HK-2 (cell line): ENCODE data around the gene FUT8.

Experiments used
- DNase-seq: peaks from one replicate; pipeline ENCODE4 v3.0.0-alpha.2; 2018; ENCODE audit not compliant: unreplicated experiment

The FUT8 gene

DNA sequence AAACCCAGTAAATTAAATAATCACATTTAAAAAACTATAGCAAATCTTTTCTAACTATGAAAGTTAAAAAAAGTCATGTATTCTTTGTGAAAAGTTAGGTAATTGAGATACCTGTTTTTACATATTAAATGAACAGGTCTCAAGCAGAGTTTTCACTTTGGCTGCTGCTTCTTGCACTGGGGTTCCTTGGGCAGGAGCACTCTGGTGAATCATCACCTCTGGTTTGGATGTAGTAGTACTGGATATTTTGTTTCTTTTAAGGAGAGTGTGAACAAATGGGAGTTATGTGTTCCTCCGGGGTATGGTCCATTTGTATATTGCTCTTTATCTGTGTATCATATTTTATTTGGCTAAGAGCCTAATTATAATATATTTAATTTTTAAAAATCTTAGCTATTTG lies 82.7 kb downstream of the FUT8 start:
- no peak for DNase-seq

DNA sequence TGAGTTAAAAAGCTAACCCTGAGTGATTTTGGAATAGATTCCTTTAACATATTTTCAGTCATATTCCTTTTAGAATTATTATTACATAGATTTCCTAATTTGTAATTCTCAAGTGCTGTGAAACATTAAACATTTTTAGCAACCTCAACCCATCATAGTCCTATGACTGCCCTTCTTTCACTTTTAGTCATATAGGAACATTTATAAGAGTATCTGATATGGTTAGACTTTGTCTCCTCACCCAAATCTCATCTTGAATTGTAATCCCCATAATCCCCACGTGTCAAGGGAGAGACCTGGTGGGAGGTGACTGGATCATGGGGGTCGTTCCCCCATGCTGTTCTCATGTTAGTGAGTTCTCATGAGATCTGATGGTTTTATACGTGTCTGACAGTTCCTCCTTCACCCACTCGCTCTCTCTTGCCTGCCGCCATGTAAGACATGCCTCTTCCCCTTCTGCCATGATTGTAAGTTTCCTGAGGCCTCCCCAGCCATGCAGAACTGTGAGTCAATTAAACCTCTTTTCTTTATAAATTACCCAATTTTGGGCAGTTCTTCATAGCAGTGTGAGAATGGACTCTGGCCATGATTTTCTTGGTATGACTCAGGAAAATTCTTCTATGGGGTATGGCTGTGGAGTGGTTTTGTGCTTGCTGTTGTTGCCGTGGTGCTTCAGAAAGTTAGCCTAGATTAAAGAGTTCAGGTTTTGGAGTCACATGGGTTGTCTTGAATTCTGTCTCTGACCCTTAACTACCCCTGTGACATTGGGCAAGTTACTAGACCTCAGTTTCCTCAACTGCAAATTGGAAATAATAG lies 83.9 kb downstream of the FUT8 start:
- no peak for DNase-seq

DNA sequence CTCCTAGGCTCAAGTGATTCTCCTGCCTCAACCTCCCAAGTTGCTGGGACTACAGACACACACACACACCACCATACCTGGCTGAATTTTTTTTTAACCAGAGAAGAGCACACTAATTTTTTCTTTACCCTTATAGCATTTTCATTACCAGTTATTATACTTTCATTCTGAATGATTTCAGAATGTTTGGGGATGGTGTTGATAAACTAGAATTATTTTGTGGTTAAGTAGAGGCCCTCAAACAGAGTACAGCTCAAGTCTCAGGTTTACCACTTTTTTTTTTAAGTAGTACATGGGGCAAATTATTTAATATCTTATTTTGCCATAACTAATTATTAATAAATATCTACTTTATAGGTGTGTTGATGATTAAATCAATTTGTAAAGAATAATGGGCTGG lies 86.6 kb downstream of the FUT8 start:
- no peak for DNase-seq

DNA sequence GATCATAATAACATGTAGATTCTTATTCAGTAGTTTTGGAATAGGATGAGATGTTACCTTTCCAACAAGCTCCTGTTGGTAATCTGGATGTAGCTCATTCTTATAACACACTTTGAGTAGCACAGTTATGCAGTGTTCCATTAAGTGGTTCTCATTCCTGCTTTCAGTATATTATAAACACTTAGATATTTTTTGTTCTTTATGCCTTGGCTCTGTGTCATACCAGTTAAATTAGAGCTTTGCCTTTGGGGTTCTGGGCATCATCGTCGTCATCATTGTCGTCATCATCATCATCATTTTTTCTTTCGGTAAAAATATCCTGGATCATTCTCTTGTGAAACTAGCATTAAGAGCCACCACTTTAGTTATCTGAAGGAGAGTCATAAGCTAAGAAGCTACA lies 87.5 kb downstream of the FUT8 start:
- no peak for DNase-seq

DNA sequence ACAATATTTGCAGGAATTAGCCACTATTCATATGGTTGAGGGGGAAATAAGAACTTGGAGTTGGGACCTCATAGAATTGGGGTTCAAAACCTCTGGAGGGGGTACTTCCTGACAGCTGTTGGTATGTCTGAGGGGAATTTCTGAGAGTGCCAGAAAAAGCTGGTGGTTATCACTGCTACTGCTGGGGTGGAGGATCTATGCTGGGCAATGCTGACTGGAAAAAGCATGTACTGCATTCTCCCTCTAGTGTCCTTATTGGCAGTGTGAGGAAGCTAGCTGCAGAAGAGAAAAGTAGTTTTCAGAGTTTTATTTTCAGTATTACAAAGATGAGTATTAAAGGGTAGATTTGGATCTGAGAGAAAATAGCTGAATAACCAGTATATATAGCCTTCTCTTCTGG lies 88.8 kb downstream of the FUT8 start:
- no peak for DNase-seq

DNA sequence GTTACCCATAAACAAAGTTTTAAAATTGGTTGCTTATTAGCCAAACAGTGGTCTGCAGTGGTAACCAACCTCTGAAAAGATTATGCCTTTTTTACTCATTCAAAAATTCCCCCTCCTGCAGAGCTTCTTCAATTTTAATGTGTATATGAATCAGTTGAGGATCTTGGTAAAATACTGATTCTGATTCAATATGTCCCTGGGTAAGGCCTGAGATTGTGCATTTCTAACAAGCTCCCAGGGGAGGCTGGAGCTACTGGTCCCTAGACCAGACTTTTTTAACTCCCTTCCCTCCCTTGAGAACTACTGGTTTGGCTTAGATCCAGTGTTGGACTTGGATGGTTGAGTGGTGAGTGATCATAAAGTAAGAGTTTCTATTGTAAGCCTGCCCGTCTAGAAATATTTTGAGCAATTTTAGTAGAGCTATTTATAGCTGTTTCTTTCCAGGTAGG lies 90.2 kb downstream of the FUT8 start:
- DNase-seq: no peak

DNA sequence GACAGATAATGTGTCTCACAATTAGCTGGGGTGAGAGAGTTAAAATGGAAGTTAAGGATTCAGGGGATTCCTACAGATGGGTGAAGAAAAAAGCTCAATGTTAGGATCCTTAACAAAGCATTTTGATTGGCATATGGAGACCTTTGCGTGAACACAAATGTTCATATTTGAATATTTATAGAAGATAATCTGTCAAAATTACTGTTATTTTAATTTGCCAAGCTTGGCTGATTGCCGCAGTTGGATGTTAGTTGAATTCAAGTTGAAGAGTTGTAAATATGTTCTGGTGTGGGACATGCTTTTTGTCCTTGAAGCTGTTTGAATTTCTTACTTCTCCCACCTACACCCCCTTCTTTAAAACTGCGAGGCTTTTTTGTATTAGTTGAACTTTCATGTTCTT lies 91.2 kb downstream of the FUT8 start:
- no peak for DNase-seq

DNA sequence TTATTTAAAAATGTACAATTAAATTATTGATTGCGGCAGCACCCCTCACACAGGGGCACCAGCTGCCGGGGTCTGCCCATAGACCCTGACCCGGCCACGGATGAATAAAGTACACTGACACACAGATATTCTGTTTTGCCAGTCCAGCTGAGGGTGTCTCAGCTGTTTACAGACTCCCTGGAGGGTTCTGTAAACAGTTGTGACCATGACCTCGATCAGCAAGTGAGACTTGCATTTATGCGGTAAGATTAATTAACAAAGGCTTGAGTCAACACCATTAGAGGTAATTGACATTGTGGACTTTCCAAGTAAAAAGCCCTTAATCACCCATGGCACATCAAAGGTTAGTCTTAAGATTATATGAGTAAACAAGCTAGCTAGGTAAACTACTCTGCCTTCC lies 94.3 kb downstream of the FUT8 start:
- DNase-seq: no peak

DNA sequence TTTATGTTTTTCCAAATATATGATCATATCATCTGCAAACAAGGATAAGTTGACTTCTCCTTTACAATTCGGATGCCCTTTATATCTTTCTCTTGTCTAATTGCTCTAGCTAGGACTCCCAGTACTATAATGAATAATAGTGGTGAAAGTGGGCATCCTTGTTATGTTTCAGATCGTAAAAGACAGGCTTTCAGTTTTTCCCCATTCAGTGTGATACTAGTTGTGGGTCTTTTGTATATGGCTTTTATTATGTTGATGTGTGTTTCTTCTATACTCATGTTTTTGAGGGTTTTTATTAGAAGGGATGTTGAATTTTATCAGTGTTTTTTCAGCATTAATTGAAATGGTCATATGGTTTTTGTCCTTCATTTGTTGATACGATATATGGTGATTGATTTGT lies 97.3 kb downstream of the FUT8 start:
- no peak for DNase-seq

DNA sequence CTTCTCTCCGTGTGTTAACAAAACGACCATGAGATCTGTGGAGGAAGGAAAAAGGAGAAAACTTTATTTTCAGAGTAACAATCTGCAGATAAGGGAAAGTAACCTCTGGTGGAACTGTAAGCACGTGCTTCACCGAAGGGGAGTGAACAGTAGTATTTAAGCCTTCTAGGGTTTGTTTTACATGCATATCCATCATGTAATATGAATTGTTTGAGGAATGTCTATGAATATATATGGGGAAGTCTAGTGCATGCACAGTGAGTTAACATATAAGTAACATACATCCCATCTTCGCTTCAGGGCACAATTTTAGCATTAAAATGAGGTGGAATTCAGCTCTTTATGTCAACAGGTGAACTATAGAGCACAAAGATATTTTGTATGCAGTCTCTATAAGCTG lies 101.1 kb downstream of the FUT8 start:
- no peak for DNase-seq

DNA sequence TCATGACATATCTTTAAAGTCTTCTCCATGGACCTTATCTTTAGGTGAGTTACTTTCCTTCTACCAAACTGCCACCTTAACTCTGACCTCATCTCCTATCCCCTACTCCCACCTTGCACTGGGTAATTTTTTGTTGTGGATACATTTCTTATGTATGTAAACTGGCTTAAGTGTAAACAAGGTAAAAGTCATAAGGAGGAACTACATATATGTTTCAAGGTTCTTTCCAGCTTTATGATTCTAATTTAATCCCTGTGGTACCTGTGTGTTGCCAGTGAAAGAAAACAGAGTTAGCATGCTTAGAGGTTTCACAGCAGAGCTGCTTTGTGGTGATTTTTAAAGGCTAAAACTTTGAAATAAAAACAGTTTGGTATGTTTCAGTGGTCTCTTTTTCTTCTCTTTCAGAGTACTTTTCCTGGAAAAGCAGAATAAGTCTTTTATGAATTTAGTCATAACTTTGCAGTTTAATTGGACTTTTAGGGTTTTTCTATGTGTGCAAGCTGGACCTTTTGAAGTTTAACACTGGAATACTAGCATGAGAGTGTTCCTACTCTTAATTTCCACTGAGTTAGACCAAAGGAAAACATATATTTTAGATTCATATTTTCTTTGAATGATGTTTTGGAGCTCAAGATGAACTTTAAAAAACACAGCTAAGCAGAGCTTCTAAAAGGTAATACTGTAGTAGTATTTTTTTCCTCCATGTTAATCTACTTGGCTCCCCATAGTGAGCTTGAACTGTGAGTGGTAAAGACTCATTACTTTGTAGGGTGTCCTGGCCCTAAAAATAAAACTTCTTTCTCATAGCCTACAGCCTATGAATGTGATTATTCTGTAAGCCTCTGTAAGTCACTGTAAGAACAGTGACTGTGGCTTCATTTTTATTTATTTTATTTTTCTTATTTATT lies 105.4 kb downstream of the FUT8 start:
- DNase-seq: no peak

DNA sequence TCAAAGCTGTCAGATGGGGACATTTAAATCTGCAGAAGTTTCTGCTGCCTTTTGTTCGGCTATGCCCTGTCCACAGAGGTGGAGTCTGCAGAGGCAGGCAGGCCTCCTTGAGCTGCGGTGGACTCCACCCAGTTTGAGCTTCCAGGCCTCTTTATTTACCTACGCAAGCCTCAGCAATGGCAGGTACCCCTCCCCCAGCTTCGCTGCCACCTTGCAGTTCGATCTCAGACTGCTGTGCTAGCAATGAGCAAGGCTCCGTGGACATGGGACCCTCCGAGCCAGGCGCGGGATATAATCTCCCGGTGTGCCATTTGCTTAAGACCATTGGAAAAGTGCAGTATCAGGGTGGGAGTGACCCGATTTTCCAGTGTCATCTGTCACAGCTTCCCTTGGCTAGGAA lies 115.5 kb downstream of the FUT8 start:
- DNase-seq: no peak

DNA sequence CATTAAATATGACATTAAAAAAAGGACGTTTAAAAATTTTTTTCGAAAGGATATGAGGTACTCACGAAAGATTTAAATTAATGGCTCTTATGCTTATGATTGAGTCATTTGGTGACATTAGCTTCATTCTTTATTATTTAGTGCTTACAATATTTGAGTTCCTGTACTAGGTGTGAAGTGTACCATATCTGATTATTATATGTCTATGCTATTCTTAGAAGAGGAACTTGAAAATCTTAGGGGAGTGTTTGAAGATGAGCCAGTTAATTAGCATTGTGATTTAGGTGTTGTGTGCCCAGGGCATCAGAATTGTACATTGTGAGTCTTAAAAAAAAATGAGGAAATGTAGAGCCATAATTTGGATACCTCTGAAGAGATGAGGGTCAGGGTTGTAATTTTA lies 118.6 kb downstream of the FUT8 start:
- no peak for DNase-seq

DNA sequence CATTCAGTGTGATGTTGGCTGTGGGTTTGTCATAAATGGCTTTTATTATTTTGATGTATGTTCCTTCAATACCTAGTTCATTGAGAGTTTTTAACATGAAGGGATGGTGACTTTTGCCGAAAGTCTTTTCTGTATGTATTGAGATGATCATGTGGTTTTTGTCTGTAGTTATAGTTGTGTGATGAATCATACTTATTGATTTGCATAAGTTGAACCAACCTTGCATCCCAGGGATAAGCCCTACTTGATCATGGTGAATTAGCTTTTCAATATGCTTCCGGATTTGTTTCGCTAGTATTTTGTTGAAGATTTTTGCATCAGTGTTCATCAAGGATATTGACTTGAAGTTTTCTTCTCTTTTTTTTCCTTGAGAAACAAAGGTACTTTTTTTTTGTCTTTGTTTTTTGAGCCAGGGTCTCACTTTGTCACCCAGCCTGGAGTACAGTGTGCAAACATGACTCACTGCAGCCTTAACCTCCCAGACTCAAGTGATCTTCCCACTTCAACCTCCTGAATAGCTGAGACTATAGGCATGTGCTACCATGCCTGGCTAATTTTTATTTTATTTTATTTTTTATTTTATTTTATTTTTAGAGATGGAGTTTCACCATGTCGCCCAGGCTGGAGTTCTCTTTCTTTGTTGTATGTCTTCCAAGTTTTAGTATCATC lies 121.3 kb downstream of the FUT8 start:
- DNase-seq: no peak

DNA sequence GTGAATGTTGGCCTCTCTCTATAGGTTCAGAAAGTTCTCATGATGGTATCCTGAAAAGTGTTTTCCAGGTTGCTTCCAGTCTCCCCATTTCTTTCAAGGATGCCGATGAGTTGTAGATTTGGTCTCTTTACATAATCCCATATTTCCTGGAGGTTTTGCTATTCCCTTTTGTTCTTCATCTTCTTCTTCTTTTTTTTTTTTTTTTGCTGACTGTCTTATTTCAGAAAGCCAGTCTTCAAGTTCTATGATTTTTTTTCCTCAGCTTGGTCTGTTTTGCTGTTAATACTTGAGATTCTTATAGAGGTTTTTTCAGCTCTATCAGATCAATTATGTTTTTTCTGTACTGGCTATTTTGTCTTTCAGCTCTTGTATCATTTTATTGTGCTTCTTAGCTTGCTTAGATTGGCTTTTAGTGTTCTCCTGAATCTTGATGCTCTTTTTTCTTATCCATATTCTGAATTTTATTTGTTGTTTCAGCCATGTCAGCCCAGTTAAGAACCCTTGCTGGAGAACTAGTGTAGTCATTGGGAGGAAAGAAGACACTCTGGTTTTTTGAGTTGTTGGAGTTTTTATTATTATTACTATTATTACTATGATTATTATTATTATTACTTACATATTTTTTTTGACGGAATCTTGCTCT lies 124.4 kb downstream of the FUT8 start:
- DNase-seq: no peak

DNA sequence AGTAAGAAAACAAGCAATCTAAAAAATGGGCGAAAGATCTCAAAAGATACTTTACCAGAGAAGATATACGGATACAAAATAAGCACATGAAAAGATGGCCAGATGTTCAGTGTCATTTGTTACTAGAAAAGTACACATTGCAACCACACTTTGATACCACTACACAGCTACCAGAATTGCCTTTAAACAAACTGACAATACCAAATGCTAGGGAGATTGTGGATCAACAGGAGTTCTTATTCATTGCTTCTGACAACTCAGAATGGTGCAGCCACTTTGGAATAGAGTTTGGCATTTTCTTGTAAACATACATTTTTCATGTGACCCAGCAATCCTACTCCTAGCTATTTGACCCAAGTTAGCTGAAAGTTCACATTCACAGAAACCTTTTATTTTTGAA lies 136.3 kb downstream of the FUT8 start:
- DNase-seq: no peak

DNA sequence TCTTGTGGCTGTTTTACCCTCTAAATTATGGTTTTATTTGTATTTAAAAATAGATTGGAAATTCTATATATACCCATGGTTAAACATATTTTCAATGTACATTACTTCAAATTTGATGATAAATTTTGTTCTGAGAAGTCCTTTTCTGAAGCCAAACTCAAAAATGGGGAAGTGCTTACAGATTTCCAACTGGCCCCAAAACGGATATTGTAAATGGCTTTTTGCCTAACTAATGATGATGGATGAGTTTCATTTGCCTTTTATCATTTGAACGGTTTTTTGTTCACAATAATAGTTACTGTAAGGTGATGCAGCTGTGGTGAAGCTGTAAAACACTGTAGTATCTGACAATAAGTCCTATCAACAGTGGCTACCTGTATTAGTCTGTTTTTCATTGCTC lies 136.9 kb downstream of the FUT8 start:
- DNase-seq: no peak

DNA sequence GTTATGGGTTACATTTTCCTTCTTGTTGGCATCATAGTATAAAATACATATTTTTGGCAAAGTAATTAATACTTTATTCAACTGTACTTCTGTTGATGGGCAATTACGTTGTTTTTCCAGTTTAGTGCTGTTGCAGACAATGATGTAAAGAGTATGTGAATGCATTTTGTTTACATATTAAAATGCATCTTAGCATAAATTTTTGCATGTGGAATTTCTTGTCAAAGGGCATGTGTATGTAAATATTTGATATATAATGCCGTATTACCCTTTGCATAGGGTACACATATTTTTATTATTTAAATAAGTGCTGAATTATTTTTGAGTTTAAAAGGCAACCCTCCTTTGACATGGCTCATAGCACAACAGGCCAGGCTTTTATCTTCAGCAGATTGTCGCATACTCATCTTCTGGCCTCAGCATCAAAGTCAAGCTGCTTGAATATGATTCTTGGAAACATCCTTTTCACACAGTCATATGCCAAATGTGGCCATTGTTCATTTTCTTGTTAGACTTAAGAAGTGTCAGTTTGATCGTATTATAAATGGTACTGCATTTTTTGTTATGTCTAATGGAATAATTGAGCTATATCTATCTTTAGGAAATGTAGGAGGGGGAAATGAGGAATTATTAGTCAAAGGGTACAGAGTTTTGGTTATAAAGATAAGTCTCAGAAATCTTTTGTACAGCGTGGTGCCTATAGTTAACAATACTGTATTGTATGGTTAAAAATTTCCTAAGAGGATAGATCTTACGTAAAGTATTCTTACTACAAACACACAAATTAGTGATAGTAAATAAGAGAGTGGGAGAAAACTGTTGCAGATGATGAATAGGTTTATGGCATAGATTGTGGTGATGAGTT lies 138.5 kb downstream of the FUT8 start:
- no peak for DNase-seq

DNA sequence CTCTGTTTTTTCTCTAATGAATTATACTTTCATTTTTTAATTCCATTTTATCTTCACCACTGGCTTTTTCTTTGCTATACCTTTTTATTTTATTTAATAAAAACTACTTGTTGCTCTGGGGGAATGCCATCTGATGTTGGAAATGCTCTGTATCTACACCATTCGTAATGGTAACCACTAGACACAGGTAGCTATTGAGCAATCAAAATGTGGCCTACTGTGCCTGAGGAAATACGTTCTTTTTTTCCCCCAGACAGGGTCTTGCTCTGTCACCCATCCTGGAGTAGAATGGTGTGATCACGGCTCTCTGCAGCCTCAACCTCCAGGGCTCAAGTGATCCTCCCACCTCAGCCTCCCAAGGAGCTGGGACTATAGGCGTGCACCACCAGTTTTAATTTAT lies 140.2 kb downstream of the FUT8 start:
- no peak for DNase-seq

DNA sequence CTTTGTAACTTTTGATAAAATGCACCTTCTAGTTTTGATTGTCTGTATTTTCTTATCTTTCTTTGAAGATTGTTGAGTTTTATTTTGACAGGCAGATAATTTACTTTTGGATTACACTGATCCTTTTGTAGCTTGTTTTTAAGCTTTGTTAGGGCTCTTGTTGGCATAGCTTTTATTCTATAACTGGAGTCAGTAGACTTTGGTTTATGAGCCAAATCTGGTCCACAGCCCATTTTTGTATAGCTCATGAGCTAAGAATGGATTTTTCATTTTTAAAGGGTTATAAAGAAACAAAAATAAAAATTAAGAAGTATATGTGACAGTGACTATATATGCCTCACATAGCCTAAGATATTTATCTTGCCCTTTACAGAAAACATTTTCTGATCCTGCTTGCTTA lies 142.3 kb downstream of the FUT8 start:
- DNase-seq: no peak

DNA sequence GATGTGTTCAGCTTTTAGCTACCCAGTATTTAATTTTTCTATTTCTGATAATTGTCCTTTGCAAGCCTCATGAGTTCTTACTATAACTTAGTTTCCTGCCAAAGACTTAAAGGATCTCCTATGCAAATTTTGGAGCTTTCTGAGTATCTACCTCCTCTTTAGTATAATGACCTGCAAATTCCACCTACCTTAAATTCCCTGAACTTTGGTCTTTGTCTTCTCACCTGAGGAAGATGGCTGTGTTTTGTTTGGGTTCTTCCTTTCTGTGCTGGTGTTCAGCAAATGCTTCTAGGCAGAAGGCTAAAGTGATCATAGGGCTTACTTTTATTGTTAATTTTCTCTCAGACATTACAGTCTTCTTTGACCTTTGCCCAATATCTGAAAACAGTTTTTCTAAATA lies 142.8 kb downstream of the FUT8 start:
- DNase-seq: no peak
